Skeletal muscle tissue (tissue), 4 donors: ENCODE results near the gene PRKAR1A. TPM values are rescaled to one million over a fixed set of nuclear protein-coding genes. Genes with fewer than 3 reads are reported as not detected.

ENCODE experiments used
- H3K27ac ChIP-seq: one replicate; pipeline ENCODE4 v1.7.0; 2013; ENCODE audit warnings: mild to moderate bottlenecking, low read depth, low read length, inconsistent platforms
- H3K27me3 ChIP-seq, 3 donors: one replicate each; pipeline ENCODE4 v1.7.0; 2013; ENCODE audit warnings: low read length in 3 of 3; ENCODE audit not compliant: control insufficient read depth in 3 of 3, insufficient read depth in 3 of 3
- H3K36me3 ChIP-seq, 3 donors: one replicate each; pipeline ENCODE4 v1.7.0; 2013; ENCODE audit warnings: low read length in 3 of 3; ENCODE audit not compliant: control insufficient read depth in 3 of 3, insufficient read depth in 3 of 3
- H3K4me1 ChIP-seq, 3 donors: one replicate each; pipeline ENCODE4 v1.7.0; 2013; ENCODE audit warnings: low read length in 3 of 3, mild to moderate bottlenecking in 3 of 3; ENCODE audit not compliant: control insufficient read depth in 3 of 3, insufficient read depth in 3 of 3
- H3K4me3 ChIP-seq, 3 donors: one replicate each; pipeline ENCODE4 v1.7.0; 2013; ENCODE audit warnings: low read length in 3 of 3
- H3K9ac ChIP-seq, 3 donors: one replicate each; pipeline ENCODE4 v1.7.0; 2013; ENCODE audit warnings: low read length in 3 of 3, mild to moderate bottlenecking in 3 of 3, moderate library complexity in 2 of 3, low read depth in 1 of 3
- H3K9me3 ChIP-seq, 3 donors: one replicate each; pipeline ENCODE4 v1.7.0; 2013; ENCODE audit warnings: low read length in 3 of 3; ENCODE audit not compliant: control insufficient read depth in 3 of 3
- total RNA-seq: library from RNA; depleted of rRNA; stranded (reverse); fragments of >200 nt; gene quantifications from one replicate; pipeline ENCODE4 v1.2.3, GENCODE V29; 2014
- donor health status: Osteomylitis.

Gene PRKAR1A
- 267 TPM for total RNA-seq

DNA sequence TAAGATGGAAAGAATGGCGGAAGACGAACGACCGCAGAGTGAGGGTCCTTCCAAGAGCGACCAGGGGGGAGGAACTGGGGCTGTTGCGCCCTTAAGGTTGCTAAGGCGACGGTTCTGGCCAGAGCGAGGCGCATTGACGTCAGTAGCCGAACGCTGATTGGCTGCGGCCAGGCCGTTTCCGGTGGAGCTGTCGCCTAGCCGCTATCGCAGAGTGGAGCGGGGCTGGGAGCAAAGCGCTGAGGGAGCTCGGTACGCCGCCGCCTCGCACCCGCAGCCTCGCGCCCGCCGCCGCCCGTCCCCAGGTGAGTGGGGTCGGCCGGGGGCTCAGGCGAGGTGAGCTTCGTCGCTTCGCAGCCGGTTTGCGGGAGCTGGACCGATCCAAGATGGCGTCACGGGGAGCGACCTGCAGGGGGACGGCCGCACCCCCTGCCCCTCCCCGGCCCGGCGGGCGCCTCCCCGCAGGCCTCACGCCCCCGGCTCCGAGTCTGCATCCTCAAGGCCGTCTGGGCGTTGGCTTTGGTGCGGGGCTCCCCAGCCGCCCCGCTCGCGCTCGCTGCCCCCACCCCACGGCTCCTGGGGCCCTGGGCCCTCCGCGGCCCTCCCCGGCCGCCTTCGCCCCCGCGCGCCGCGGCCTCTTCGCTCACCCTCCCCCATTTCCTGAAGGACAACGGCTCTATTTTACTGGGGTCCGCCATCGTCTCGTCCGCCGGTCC is at the start of gene PRKAR1A:
TSS of gene PRKAR1A (plus strand) at position 184 of the 713 bp plus-strand sequence. CDS start 2,970 bp downstream, outside the sequence.
- Histone ChIP-seq H3K4me1 (peaks cover 46 to 56% (median 49%) of the 10 kb centered on the region in 3 donors), H3K36me3 (peaks cover 2 to 7% (median 2%) of the 10 kb centered on the region in 3 donors), H3K9me3 (no peaks in the 10 kb centered on the region), H3K4me3 (peak within 1 kb of the TSS; percentile 84 to 97 (median 94)), H3K9ac (peak within 1 kb of the TSS; percentile 83 to 98 (median 94)), H3K27me3 (no peaks in the 10 kb centered on the region), H3K27ac (peak within 1 kb of the TSS; percentile 97)

DNA sequence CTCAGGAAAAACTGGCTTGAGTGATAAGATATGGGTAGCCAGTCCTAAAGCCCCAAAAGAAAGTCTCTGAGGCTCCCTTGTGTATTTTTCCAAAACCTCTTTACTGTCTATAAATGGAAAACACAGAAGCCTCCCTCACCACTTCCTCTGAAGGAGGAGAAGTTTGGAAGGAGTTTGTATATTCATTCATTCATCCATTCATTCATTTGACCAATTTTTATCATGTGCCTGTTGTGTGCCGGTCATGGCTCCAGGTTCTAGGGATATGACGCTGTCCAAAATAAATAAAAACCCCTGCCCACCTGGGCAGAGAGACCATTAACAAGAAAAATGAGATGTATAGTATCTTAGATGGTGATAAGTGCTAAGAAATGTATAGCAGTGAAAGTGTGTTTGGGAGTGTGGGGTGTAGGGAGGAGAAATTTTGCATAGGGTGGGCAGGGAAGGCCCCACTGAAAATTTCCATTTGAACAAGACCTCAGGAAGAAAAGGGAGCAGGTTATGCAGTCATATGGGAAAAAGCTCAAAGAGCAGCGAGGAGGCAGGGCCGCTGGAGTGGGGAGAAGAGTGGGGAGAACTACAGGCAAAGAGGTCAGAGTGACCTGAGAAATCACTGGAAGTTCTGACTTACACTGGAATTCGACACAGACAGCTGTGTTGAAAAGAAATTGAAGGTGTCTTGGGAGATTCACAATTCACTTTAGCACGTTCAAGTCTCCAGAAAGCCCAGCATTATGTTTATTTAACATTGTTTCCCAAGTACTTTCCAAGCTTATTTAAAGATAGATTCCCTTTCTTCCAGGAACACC is 48.8 kb upstream of the PRKAR1A start:
- no peak overlapping the region for H3K9ac ChIP-seq
- H3K27ac ChIP-seq: no peak overlapping the region
- no peaks in the 10 kb centered on the region for H3K36me3 ChIP-seq
- H3K4me1 ChIP-seq: peaks cover 23 to 51% (median 30%) of the 10 kb centered on the region in 3 donors
- H3K9me3 ChIP-seq: no peaks in the 10 kb centered on the region
- no peaks in the 10 kb centered on the region for H3K27me3 ChIP-seq
- H3K4me3 ChIP-seq: no peak overlapping the region

- H3K9me3 ChIP-seq: no peaks in the 10 kb centered on the region
- H3K4me1 ChIP-seq: peaks cover 0 to 14% (median 7%) of the 10 kb centered on the region in 3 donors
- H3K27me3 ChIP-seq: no peaks in the 10 kb centered on the region
- H3K27ac ChIP-seq: peak overlapping the region; percentile 16
- H3K36me3 ChIP-seq: no peaks in the 10 kb centered on the region
- no peak overlapping the region for H3K9ac ChIP-seq
- no peak overlapping the region for H3K4me3 ChIP-seq
These were observed 43.9 kb upstream of the PRKAR1A start for GRCh38 chr17:68468334-68468733.

DNA sequence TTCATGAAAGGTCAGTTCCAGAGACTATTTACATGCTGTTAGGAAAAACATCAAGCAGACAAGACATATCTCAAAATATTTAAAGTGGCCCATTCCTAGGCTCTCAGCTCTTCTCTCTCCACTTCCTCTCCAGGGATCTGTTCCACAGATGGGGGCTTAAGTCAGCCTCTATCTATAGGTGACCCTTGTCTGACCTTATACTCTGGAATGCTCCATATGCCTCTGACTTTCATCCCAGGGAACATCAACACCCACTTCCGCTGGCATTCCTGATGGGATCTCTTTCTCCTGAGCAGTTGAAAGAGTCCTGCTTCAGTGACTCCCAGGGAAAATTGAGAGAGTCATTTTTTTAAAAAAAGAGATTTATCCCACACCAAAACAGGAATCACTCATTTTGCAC is 43.4 kb upstream of the PRKAR1A start:
- H3K36me3 ChIP-seq: no peaks in the 10 kb centered on the region
- peak overlapping the region in 1 of 3 donors; percentile 27 for H3K4me3 ChIP-seq
- no peaks in the 10 kb centered on the region for H3K27me3 ChIP-seq
- peaks cover 0 to 14% (median 7%) of the 10 kb centered on the region in 3 donors for H3K4me1 ChIP-seq
- peak overlapping the region; percentile 16 for H3K27ac ChIP-seq
- H3K9ac ChIP-seq: no peak overlapping the region
- no peaks in the 10 kb centered on the region for H3K9me3 ChIP-seq

- Histone ChIP-seq H3K4me3 (no peak overlapping the region), H3K36me3 (no peaks in the 10 kb centered on the region), H3K4me1 (peaks cover 0 to 10% (median 6%) of the 10 kb centered on the region in 3 donors), H3K9ac (no peak overlapping the region), H3K9me3 (no peaks in the 10 kb centered on the region), H3K27me3 (no peaks in the 10 kb centered on the region), H3K27ac (no peak overlapping the region)
These were observed 41.3 kb upstream of the PRKAR1A start for GRCh38 chr17:68470961-68471360.

GRCh38 chr17:68480885-68481284 is 31.3 kb upstream of the PRKAR1A start:
- Histone ChIP-seq H3K9ac (no peak overlapping the region), H3K4me1 (peaks cover 0 to 3% (median 0%) of the 10 kb centered on the region in 3 donors), H3K36me3 (no peaks in the 10 kb centered on the region), H3K4me3 (no peak overlapping the region), H3K9me3 (no peaks in the 10 kb centered on the region), H3K27ac (no peak overlapping the region), H3K27me3 (peaks cover 0 to 3% (median 0%) of the 10 kb centered on the region in 3 donors)

DNA sequence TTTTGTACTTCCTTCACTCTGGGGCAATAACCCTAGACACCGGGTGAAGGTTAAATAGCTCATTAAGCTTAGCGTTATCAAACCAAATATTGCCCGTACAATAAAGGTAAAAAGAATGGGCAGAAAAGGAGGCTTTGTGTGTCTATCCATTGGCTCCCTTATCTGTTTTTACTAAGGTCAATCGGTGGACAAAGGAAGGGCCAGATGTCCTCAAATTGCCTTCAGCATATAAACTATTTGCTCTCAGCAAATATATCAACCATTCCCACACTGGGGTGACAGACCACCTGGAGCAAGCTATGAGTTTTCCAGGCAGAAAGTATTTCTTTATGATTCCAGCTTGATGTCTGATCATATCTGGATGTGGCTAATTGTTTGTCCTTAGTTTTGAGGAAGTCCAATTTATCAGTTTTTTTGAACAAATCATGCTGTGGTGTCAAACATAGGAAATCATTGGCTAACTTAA is 29.6 kb upstream of the PRKAR1A start:
- Histone ChIP-seq H3K9ac (no peak overlapping the region), H3K36me3 (no peaks in the 10 kb centered on the region), H3K4me1 (peaks cover 0 to 4% (median 0%) of the 10 kb centered on the region in 3 donors), H3K27ac (no peak overlapping the region), H3K27me3 (peaks cover 0 to 3% (median 0%) of the 10 kb centered on the region in 3 donors), H3K4me3 (no peak overlapping the region), H3K9me3 (no peaks in the 10 kb centered on the region)

- Histone ChIP-seq H3K27ac (no peak overlapping the region), H3K4me1 (peaks cover 0 to 4% (median 0%) of the 10 kb centered on the region in 3 donors), H3K27me3 (peaks cover 0 to 3% (median 0%) of the 10 kb centered on the region in 3 donors), H3K4me3 (no peak overlapping the region), H3K9ac (no peak overlapping the region), H3K36me3 (no peaks in the 10 kb centered on the region), H3K9me3 (no peaks in the 10 kb centered on the region)
These were observed 27.8 kb upstream of the PRKAR1A start for GRCh38 chr17:68484458-68484857.

- Histone ChIP-seq H3K9ac (no peak overlapping the region), H3K27me3 (no peaks in the 10 kb centered on the region), H3K36me3 (no peaks in the 10 kb centered on the region), H3K9me3 (no peaks in the 10 kb centered on the region), H3K4me3 (no peak overlapping the region), H3K27ac (no peak overlapping the region), H3K4me1 (peaks cover 10 to 14% (median 11%) of the 10 kb centered on the region in 3 donors)
These were observed 22.3 kb upstream of the PRKAR1A start for GRCh38 chr17:68489919-68490318.
